Measurements from ENCODE around the gene CDCP2.
"Not testable (repeated sequence)": the region's sequence is repeated elsewhere in the genome, so short reads cannot be mapped to it uniquely, and the experiment has no call there.

Gene CDCP2

GRCh38 chr1:54114001-54114400 lies 38.8 kb downstream of the CDCP2 start:
- DNase-seq = no peak

DNA sequence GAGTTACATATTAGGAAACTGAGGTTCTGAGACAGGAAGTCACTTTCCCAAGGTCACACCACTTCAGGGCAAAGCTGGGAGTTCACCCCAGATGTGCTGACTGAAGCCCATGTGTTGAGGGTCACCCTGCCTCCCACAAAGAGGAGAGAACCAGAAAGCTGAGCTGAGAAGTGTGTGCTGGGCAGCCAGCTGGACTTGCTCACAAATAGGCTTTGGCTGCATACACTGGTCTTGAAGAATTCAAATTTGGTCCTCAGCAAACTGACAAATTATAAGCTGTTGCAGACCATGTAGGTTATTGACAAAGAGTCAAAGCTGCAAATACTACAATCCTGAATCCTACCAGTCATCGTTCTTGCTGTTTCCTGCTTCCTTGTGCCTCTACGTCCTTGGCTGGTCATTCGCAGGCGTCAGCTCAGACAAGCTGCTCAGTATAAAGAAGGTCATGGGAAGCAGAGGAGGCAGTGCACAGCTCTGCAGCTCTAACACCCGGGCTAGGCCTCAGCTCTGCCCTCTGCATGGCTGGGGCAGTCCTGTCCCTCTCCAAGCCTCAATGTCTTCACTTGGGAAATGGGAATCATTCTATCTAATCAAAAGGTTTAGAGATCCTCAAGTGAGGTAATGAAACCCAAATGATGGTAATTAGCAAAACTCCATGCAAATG lies 40.0 kb downstream of the CDCP2 start:
- no peak for DNase-seq

DNA sequence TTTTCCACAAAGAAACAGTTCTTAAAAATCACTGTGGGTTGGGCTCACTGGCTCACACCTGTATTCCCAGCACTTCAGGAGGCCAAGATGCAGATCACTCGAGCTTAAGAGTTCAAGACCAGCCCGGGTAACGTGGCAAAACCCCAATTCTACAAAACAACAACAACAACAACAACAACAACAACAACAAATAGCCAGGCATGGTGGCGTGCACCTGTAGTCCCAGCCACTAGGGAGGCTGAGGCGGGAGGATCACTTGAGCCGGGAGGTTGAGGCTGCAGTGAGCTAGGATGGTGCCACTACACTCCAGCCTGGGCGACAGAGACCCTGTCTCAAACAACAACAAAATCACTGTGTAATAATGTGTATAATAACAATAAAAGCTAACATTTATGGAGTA lies 40.8 kb downstream of the CDCP2 start:
- no peak for DNase-seq

- DNase-seq = no peak
These were observed 41.2 kb downstream of the CDCP2 start for GRCh38 chr1:54111624-54112023.

GRCh38 chr1:54110996-54111395 lies 41.8 kb downstream of the CDCP2 start:
- DNase-seq = no peak

DNA sequence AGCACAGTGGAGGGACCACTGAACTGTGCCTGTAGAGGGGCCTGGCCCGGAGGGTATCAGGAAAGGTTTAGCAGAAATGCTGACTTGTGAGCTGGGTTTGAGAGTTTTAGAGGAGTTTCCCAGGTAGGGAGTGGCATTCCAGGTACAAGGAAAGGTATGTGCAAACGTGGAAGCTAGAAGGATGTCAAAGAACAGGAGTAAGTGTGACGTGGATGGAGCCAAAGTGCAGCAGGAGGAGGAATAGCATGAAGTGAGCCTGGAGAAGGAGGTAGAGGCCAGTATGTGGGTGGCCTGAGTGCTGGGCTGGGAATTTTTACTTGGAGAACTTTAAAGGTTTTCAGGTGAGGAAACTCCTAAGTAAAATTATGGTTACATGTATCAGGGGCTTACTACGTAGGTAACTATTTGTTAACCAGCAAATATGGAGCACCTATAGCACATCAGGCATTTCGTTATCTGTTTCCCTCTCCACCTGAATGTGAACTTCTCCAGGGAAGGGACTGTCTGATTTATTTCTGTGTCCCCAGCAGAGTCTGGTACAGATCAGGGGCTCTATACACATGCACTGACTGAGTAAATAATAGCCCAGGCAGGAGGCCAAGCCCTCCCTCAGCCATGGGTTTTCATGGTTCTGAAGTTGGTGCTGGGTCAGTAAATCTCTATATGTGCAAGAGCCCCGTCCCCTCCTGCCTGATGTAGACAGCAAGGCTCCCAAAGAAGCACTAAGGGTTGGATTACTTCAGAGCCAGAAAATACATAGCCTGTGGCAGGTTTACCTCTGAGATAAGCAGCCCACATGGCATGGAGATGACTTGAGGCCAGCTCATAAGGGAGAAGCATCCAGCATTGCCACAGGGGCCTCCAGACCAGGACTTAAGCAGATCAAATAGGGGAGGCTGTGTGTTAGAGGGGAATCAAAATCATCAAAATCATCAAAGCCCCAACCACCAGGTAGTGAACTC lies 43.4 kb downstream of the CDCP2 start:
- DNase-seq = no peak

DNA sequence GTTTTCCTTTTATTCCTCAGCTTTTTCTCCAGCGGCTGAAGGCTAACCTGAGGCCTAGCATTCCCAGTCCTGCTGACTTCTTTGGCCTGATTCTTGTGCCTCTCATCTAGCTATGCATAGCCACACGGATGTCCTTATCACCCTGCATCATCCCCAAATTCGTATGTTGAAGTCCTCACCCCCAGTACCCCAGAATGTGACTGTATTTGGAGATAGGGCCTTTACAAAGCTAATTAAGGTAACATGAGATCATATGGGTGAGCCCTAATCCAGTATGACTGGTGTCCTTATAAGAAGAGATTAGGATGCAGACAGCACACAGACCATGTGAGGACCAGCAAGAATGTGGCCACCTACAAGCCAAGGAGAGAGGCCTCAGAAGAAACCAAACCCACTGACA lies 44.6 kb downstream of the CDCP2 start:
- DNase-seq = no peak

GRCh38 chr1:54107131-54107530 lies 45.7 kb downstream of the CDCP2 start:
- DNase-seq = no peak

- no peak for DNase-seq
These were observed 47.0 kb downstream of the CDCP2 start for GRCh38 chr1:54105736-54106269.

DNA sequence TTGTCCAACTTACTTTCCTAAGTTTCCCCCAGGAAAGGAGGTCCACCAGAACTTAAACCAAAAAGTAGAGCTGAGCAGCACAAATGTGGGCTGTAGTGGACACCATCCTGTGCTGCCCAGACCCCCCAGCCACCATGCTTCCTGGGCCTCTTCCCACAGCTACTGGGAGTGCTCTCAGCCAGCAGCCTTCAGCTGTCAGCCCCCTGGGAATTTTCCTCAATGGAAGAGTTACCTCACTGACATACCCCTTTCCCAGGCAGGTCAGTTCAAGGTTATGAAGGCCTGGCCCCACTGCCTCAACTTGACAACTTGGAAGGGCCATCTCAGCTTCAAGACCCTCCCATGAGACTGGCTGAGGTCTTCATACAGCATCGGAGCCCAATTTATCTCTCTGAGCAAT lies 47.7 kb downstream of the CDCP2 start:
- no peak for DNase-seq

DNA sequence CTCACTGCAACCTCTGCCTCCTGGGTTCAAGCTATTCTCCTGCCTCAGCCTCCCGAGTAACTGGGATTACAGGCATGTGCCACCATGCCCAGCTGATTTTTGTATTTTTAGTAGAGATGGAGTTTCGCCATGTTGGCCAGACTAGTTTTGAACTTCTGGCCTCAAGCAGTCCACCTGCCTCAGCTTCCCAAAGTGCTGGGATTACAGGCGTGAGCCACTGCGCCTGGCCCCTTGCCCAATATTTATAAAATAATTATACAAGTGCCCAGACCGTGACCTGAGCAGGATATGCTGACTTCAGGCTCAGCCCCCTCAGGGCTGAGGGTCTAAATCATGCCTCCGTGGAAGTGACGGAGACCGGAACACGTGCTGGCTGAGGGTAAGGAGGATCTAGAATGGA lies 48.2 kb downstream of the CDCP2 start:
- not testable (repeated sequence) for DNase-seq

- no peak for DNase-seq
These were observed 49.4 kb downstream of the CDCP2 start for GRCh38 chr1:54103414-54103813.

DNA sequence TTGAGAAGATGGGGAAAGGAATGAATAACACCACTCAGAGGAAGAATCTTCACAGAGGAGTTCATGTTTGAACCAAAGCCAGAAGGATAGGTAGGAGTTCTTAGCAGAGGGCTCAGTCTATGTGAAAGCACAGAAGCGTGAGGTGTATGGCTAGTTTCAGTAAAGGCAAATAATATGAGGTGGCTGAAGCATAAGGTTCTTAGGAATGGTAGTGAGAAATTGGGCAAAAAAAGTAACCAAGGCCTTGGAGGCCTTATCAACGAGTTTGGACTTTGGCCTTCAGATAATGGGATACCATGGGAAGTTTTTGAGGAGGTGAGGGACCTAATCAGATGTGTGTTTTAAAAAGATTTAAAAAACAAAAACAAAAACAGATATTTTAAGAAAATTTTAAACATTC lies 52.3 kb downstream of the CDCP2 start:
- no peak for DNase-seq

GRCh38 chr1:54099061-54099610 lies 53.7 kb downstream of the CDCP2 start:
- no peak for DNase-seq

- no peak for DNase-seq
These were observed 55.9 kb downstream of the CDCP2 start for GRCh38 chr1:54096877-54097240.

DNA sequence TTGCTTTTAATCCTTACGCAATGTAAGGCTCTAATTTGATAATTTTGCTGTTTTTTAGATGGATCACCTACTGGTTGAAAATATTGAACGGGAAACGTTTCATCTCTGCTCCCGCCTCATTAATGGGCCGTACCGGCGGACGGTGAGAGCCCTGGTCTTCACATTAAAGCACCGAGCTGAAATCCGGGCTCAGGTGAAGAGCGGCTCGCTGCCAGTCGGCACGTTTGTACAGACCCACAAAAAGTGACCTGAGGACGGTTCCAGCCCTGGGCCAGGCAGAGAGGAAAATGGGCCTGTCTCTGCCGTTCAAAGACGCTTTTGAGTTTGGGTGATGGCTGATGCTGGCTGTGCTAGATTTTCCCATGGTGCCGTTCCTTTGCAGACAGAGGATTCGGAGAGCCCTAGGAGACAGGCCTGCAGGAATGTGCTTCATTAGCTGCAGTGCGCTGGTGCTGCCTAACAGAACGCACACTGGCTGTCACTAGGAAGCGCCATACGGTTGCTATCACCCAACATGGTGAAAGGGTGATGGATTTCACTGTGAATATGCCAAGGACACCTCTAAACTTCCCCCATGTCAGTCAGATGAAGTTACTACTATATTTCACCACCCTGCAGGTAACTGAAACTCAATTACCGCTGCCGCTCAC lies 56.4 kb downstream of the CDCP2 start:
- no peak for DNase-seq

GRCh38 chr1:54095546-54096226 lies 57.1 kb downstream of the CDCP2 start:
- DNase-seq = no peak

- DNase-seq = not testable (repeated sequence)
These were observed 58.1 kb downstream of the CDCP2 start for GRCh38 chr1:54094730-54095105.

GRCh38 chr1:54094001-54094729 lies 58.6 kb downstream of the CDCP2 start:
- no peak for DNase-seq

- no peak for DNase-seq
These were observed 61.1 kb downstream of the CDCP2 start for GRCh38 chr1:54091666-54092065.

DNA sequence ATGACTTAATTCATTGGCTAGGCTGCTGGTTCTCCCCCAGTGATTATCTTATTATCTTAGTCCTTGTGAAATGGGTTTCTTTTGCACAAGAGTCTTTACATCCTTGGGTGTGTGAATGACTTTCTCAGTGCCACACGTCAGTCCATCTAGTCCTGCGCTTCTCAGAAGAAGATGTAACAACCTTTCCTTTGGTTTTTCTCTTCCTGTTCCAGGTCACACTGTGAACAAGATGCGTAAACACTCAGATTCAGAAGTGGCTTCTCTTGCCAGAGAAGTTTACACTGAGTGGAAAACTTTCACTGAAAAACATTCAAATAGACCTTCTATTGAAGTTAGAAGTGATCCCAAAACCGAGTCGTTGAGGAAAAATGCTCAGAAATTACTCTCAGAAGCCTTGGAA lies 64.4 kb downstream of the CDCP2 start:
- no peak for DNase-seq

- no peak for DNase-seq
These were observed 66.0 kb downstream of the CDCP2 start for GRCh38 chr1:54086754-54087153.

Data from stimulated activated CD4-positive, alpha-beta T cell treated with anti-CD3 and anti-CD28 coated beads, Interleukin-2, amount 100 ng/mL, for 24 hours (primary cell).